Stimulated activated naive CD8-positive, alpha-beta T cell treated with anti-CD3 and anti-CD28 coated beads, Interleukin-15, amount 100 ng/mL, for 72 hours (primary cell): ENCODE measurements around the gene KCNJ2.

ENCODE experiments used
- ATAC-seq: fragments of 150-1000 bp; cut with Tn5 transposase; 2 replicates; pipeline ENCODE4 v1.10.0; 2021; ENCODE audit warnings: mild to moderate bottlenecking, moderate library complexity
- DNase-seq, 2 donors: peaks; one replicate each; pipeline ENCODE4 v3.0.0; 2021 to 2022
- H3K27ac Mint-ChIP-seq, 2 donors: one replicate each; pipeline ENCODE4 v1.8.0; 2022; ENCODE audit warnings: mild to moderate bottlenecking in 2 of 2, mixed read lengths in 2 of 2, moderate library complexity in 2 of 2
- H3K27me3 Mint-ChIP-seq: one replicate; pipeline ENCODE4 v1.8.0; 2022; ENCODE audit warnings: mixed read lengths
- H3K4me1 Mint-ChIP-seq: one replicate; pipeline ENCODE4 v1.8.0; 2022; ENCODE audit warnings: mild to moderate bottlenecking, mixed read lengths
- H3K4me3 Mint-ChIP-seq, 2 donors: one replicate each; pipeline ENCODE4 v1.8.0; 2022; ENCODE audit warnings: mild to moderate bottlenecking in 2 of 2, mixed read lengths in 2 of 2, moderate library complexity in 1 of 2
- H3K9me3 Mint-ChIP-seq, 2 donors: one replicate each; pipeline ENCODE4 v1.8.0; 2022; ENCODE audit warnings: mixed read lengths in 2 of 2

Gene KCNJ2

GRCh38 chr17:70172923-70173322 is 3.6 kb downstream of the KCNJ2 start:
- no peak for DNase-seq
- no peak overlapping the region for H3K4me3 Mint-ChIP-seq

GRCh38 chr17:70173681-70174080 is 4.3 kb downstream of the KCNJ2 start:
- H3K27me3 Mint-ChIP-seq, result peaks cover 60% of the 10 kb centered on the region
- H3K9me3 Mint-ChIP-seq, result no peaks in the 10 kb centered on the region

More at GRCh38 chr17:70172923-70173322, 3.6 kb downstream of the KCNJ2 start:
- peaks cover 61% of the 10 kb centered on the region for H3K27me3 Mint-ChIP-seq
- peaks cover 18% of the 10 kb centered on the region for H3K4me1 Mint-ChIP-seq
- no peak overlapping the region for H3K27ac Mint-ChIP-seq
- no peak for ATAC-seq
- no peaks in the 10 kb centered on the region for H3K9me3 Mint-ChIP-seq

GRCh38 chr17:70181376-70181775 is 12.0 kb downstream of the KCNJ2 start:
- DNase-seq (no peak), ATAC-seq (no peak)
- Mint-ChIP-seq H3K27me3 (peaks cover 8% of the 10 kb centered on the region), H3K4me3 (no peak overlapping the region), H3K9me3 (peaks cover 0 to 7% of the 10 kb centered on the region in 2 donors), H3K27ac (no peak overlapping the region), H3K4me1 (no peaks in the 10 kb centered on the region)

More at GRCh38 chr17:70173681-70174080, 4.3 kb downstream of the KCNJ2 start:
- ATAC-seq (no peak), DNase-seq (no peak)
- H3K4me1 Mint-ChIP-seq, result peaks cover 11% of the 10 kb centered on the region
- H3K27ac Mint-ChIP-seq, result no peak overlapping the region
- no peak overlapping the region for H3K4me3 Mint-ChIP-seq

- Mint-ChIP-seq H3K4me1 (no peaks in the 10 kb centered on the region), H3K4me3 (no peak overlapping the region), H3K27me3 (peaks cover 8% of the 10 kb centered on the region), H3K27ac (no peak overlapping the region), H3K9me3 (peaks cover 0 to 7% of the 10 kb centered on the region in 2 donors)
- DNase-seq (no peak), ATAC-seq (no peak)
These were observed 12.5 kb downstream of the KCNJ2 start for GRCh38 chr17:70181866-70182265.

GRCh38 chr17:70183508-70183907 is 14.2 kb downstream of the KCNJ2 start:
- H3K27ac Mint-ChIP-seq, result no peak overlapping the region
- H3K4me1 Mint-ChIP-seq, result no peaks in the 10 kb centered on the region
- H3K27me3 Mint-ChIP-seq, result peaks cover 9% of the 10 kb centered on the region
- H3K9me3 Mint-ChIP-seq, result peaks cover 0 to 7% of the 10 kb centered on the region in 2 donors
- DNase-seq (no peak), ATAC-seq (no peak)
- H3K4me3 Mint-ChIP-seq, result no peak overlapping the region

GRCh38 chr17:70184207-70184606 is 14.9 kb downstream of the KCNJ2 start:
- ATAC-seq, result no peak
- no peak for DNase-seq
- H3K4me3 Mint-ChIP-seq, result no peak overlapping the region
- peaks cover 0 to 7% of the 10 kb centered on the region in 2 donors for H3K9me3 Mint-ChIP-seq
- no peak overlapping the region for H3K27ac Mint-ChIP-seq
- peaks cover 13% of the 10 kb centered on the region for H3K27me3 Mint-ChIP-seq
- H3K4me1 Mint-ChIP-seq, result no peaks in the 10 kb centered on the region

- DNase-seq, result no peak
- H3K4me1 Mint-ChIP-seq, result no peaks in the 10 kb centered on the region
These were observed 15.4 kb downstream of the KCNJ2 start for GRCh38 chr17:70184770-70185169.

GRCh38 chr17:70185285-70185684 is 16.0 kb downstream of the KCNJ2 start:
- H3K4me1 Mint-ChIP-seq, result no peaks in the 10 kb centered on the region
- DNase-seq, result no peak
- H3K27me3 Mint-ChIP-seq, result peaks cover 13% of the 10 kb centered on the region
- no peak overlapping the region for H3K4me3 Mint-ChIP-seq
- ATAC-seq, result no peak
- H3K27ac Mint-ChIP-seq, result no peak overlapping the region
- peaks cover 0 to 7% of the 10 kb centered on the region in 2 donors for H3K9me3 Mint-ChIP-seq

More at GRCh38 chr17:70184770-70185169, 15.4 kb downstream of the KCNJ2 start:
- no peak for ATAC-seq
- H3K27me3 Mint-ChIP-seq, result peaks cover 13% of the 10 kb centered on the region
- peaks cover 0 to 7% of the 10 kb centered on the region in 2 donors for H3K9me3 Mint-ChIP-seq
- no peak overlapping the region for H3K4me3 Mint-ChIP-seq
- H3K27ac Mint-ChIP-seq, result no peak overlapping the region

GRCh38 chr17:70187383-70187782 is 18.1 kb downstream of the KCNJ2 start:
- ATAC-seq, result no peak
- no peaks in the 10 kb centered on the region for H3K4me1 Mint-ChIP-seq
- H3K9me3 Mint-ChIP-seq, result peaks cover 0 to 7% of the 10 kb centered on the region in 2 donors
- H3K27ac Mint-ChIP-seq, result no peak overlapping the region
- no peak overlapping the region for H3K4me3 Mint-ChIP-seq
- H3K27me3 Mint-ChIP-seq, result peaks cover 13% of the 10 kb centered on the region
- DNase-seq, result no peak

GRCh38 chr17:70190959-70191805 is 21.9 kb downstream of the KCNJ2 start:
- Mint-ChIP-seq H3K27ac (no peak overlapping the region), H3K9me3 (no peaks in the 10 kb centered on the region), H3K27me3 (peaks cover 13% of the 10 kb centered on the region), H3K4me3 (no peak overlapping the region), H3K4me1 (no peaks in the 10 kb centered on the region)
- DNase-seq (no peak), ATAC-seq (no peak)

GRCh38 chr17:70195091-70195490 is 25.8 kb downstream of the KCNJ2 start:
- DNase-seq (no peak), ATAC-seq (no peak)
- Mint-ChIP-seq H3K9me3 (peaks cover 0 to 4% of the 10 kb centered on the region in 2 donors), H3K4me3 (no peak overlapping the region), H3K4me1 (no peaks in the 10 kb centered on the region), H3K27ac (no peak overlapping the region), H3K27me3 (no peaks in the 10 kb centered on the region)

GRCh38 chr17:70201872-70202419 is 32.6 kb downstream of the KCNJ2 start:
- ATAC-seq, result no peak
- Mint-ChIP-seq H3K27me3 (no peaks in the 10 kb centered on the region), H3K4me1 (no peaks in the 10 kb centered on the region), H3K4me3 (no peak overlapping the region), H3K9me3 (peaks cover 0 to 4% of the 10 kb centered on the region in 2 donors), H3K27ac (no peak overlapping the region)
- DNase-seq, result no peak

- H3K27me3 Mint-ChIP-seq, result no peaks in the 10 kb centered on the region
- DNase-seq (no peak), ATAC-seq (no peak)
- no peak overlapping the region for H3K4me3 Mint-ChIP-seq
- no peak overlapping the region for H3K27ac Mint-ChIP-seq
- H3K4me1 Mint-ChIP-seq, result no peaks in the 10 kb centered on the region
- no peaks in the 10 kb centered on the region for H3K9me3 Mint-ChIP-seq
These were observed 33.5 kb downstream of the KCNJ2 start for GRCh38 chr17:70202840-70203239.

GRCh38 chr17:70204431-70204830 is 35.1 kb downstream of the KCNJ2 start:
- ATAC-seq (no peak), DNase-seq (no peak)
- Mint-ChIP-seq H3K27me3 (no peaks in the 10 kb centered on the region), H3K4me1 (peaks cover 6% of the 10 kb centered on the region), H3K27ac (no peak overlapping the region), H3K4me3 (no peak overlapping the region), H3K9me3 (no peaks in the 10 kb centered on the region)

GRCh38 chr17:70205401-70205800 is 36.1 kb downstream of the KCNJ2 start:
- ATAC-seq (no peak), DNase-seq (no peak)
- Mint-ChIP-seq H3K9me3 (no peaks in the 10 kb centered on the region), H3K4me1 (peaks cover 6% of the 10 kb centered on the region), H3K27me3 (no peaks in the 10 kb centered on the region), H3K27ac (no peak overlapping the region), H3K4me3 (no peak overlapping the region)

GRCh38 chr17:70206361-70207010 is 37.2 kb downstream of the KCNJ2 start:
- Mint-ChIP-seq H3K4me1 (peaks cover 6% of the 10 kb centered on the region), H3K4me3 (no peak overlapping the region)
- no peak for DNase-seq

More at GRCh38 chr17:70206361-70207010, 37.2 kb downstream of the KCNJ2 start:
- Mint-ChIP-seq H3K27ac (no peak overlapping the region), H3K9me3 (no peaks in the 10 kb centered on the region), H3K27me3 (no peaks in the 10 kb centered on the region)
- no peak for ATAC-seq
